Measurements from ENCODE around the gene PRKN.

The PRKN gene

DNA sequence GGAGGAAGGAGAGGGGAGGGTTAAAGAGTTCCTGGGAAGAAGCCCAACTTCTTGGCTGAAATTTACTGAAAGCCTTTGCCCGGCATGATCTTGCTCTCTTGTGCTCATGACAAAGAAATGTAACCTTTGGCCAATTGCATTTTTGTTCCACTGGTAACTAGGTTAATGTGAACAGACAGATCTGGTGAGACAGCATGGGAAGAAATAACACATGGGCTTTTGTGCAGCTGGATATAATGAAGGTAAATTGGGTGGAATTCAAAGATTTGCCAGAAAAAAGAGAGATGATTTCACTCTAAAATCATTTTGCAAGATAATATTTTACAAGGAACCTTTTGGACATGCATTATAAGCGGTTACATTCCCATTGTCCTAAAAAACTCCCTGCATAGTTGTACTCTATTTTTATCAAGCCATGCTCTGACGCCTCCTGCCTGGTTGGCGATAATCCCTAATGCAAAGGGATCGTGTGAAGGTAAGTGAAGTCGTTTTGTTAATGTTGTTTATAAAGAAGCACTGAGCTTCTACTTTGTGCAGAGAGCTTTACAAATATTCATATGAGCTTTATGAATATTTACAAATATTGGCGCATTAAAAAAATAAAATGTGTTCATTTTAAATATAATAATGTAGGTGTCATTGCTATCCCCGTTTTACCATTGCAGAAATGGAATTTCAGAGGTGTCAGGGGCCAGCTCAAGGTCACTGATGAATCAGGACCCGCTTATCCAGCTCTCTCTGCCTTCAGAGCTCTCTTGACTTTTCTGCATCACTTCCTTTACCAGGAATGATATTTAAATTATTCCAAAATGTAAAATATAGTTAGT lies 1292.4 kb downstream of the PRKN start:
- peak in 2 of 14 donors; percentile 13 to 57 for DNase-seq

DNA sequence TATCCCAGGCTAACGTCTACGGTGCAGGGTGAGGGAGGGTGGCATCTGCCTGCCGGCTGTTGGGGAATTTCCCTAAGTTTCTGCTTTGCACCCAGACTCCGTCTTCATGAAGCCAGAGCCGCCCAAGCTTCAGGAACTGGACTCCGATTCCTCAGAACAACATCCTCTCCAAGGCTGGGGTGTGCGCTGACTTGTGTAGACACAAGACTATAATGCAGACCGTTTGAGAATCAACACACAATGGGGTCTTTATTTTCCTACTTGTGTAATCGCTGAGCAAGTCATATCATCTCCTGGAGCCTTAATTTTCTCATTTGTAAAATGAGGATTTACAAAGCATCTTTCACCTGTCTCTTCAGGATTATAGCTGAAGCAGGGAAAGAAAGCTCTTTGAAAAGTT lies 1293.2 kb downstream of the PRKN start:
- peak in 3 of 14 donors; percentile 20 to 28 (median 25) for DNase-seq

DNA sequence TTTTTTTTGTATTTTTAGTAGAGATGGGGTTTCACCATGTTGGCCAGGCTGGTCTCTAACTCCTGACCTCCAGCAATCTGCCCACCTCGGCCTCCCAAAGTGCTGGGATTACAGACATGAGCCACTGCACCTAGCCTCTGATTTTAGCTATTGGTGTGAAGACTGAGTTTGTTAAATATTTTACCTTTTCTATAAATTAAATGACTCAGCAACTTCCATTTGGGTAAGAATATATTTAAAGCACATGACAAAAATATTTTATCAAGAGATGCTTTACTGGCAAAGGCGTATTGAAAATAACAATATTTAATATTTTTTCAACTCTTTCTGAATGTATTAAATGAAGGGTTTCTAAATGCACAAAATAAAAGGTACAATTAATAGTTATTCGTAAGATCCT lies 1295.0 kb downstream of the PRKN start:
- DNase-seq: no peak

DNA sequence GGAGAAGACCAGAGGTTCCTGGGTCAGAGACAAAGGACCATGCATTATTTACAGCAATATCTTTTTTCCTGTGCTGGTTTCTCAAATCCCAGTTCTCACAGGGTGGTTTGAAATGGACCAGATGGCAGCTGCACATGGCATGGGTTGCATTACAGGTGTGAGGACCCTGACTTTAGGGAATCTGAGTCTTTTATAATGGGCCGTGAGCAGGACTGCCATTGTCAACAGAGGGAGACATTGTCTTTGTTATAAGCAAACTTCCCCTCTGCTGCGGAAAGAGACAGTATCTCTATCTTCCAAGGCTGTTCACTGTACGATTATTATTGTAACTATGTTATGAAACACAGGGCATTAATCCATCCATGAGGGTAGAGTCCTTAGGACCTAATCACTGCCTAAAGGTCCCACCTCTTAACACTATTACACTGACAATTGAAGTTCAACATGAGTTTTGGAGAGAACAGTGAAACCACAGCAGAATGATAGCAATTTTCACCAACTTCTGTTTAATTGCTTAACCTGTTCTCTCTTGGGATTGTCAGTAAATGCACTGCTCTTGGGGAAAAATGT lies 1297.6 kb downstream of the PRKN start:
- DNase-seq: no peak

DNA sequence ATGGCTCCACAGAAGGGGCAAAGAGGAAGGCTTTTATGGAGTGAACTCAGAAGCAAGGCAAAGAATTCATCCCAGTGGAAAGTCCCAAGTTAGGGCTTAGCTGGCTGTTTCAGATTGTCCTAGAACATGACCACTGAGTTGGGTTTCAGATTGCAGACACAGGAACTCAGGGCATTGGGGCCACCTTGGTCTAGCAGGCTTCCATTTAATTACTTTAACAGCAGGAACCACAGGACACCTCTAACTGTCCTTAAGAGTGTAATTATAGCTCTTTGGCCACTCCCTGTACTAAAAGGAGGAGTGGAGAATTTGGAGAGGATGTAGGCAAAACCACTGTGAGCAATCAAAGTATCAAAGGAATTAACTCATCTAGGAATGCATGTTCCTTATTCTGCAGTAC lies 1303.1 kb downstream of the PRKN start:
- no peak for DNase-seq

DNA sequence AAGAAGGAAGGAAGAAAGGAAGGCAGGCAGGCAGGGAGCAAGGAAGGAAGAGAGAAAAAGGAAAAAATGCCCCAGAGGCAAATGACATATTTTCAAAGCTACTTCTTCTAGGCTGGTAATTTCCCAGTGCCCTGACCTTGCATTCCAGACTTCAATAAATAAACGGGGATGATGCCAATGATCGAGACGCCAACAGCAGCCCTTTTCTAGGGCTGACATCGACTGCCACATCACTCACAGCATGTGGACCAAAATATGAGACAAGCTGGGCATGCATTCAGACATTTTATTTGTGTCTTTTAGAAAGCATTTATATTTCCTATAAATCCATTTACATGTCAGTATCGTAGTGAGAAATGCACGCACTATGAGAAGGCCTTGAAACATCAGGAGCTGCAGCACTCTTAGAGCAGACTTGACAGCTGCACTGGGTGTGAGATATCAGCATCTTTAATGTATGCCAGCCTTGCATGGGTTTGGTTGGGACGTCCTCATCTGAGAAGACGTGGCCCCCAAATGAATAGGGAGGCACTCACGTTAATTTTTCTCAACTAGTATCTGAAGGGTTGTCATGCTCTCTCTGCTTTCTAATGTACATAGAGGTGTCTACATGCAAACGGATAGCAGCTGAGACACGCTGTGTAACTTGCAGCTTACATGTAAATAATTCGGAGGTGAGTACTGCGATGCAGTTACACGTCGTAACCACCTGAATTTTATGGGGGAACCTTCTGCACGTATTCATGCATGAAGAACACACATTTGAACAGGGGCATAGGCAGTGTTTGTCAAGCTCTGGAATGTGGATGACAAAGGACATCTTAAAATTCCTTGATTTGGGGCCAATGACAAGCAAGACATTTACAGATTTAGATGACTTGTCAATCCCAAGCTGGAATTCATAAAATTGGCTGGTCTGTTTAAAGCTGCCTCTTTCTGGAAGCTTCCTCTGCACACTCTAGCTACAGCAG lies 1304.6 kb downstream of the PRKN start:
- no peak for DNase-seq

DNA sequence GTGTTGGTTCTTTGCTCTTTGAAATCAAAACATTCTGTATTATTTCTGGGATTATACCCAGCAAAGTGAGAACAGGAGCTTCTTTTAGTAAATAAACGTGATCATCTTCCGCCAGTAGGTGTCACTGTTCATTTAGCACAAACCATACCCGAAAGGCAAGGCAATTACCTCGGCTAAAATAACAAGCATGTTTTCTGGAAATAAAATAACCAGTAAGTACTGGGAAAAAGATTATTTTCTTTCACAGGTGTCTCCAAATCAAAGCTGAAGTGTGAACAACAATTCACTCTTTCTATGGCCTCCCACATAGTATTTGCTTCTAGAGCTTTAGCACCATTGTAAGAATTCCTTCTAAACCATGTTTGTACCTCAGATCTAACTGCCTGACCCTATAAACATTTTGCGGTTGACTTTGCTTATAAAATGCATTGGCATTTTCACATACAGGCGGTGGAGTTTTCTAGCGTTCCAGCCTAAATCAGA lies 1309.1 kb downstream of the PRKN start:
- DNase-seq: peak in 3 of 14 donors; percentile 5 to 72 (median 67)

DNA sequence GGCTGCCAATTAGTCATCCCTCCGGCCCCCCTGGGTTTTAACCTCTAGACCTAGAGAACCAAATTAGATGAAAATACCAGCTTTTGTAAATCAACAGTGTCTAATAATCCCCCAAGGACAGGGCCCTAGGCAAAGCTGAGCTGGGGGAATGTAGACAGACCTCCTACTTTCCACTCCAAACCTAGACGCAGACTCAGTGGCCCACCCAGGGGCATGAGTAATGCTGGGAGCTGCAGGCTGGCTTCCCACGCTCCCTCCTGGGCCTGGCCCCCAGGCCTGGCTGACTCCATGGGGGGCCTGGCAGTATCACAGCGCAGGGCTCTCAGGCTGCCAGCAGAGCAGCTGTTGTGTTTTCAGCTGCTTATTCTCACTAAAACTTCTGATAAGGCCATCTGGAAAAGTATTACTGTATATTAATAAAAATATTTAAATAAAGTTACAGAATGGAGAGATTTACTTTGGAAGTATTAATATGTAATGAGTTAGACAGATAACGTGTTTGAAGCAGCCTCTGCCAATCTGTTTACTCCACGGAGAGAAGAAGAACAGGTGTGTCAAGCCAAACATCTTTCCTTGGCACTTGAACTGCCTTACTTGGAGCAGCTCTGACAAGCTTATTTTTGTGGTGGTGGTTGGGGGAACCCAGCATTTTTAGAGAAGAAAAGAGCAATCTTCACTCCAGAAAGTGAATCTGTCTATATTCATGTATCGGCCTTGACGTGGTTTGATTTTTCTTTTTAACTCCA lies 1309.7 kb downstream of the PRKN start:
- DNase-seq: peak in 1 of 14 donors; percentile 19

DNA sequence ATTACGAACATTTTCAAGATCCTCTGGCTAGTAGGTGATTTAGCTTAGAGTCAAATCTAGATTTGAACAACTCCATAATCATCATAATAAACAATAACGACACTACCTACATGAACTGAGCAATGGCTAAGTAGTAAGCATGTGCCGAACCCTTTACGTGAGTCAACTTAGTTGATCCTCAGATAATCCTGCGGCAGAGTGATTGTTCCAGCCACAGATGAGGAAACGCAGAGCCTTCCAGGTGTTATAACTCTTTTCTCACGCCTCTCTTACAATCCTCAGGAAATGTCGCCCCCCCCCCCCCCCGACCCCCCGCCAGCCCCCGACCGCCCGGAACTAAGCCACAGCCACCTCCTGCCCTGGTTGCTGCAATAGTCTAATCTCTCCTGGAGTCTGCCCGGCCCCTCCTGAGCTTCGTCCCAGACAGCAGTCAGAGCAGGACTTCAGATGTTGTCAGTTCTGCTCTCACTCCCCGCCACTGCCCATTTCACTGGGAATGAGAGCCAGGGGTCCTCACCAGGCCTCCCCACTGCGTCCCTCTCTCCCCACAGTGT lies 1312.2 kb downstream of the PRKN start:
- DNase-seq: no peak

DNA sequence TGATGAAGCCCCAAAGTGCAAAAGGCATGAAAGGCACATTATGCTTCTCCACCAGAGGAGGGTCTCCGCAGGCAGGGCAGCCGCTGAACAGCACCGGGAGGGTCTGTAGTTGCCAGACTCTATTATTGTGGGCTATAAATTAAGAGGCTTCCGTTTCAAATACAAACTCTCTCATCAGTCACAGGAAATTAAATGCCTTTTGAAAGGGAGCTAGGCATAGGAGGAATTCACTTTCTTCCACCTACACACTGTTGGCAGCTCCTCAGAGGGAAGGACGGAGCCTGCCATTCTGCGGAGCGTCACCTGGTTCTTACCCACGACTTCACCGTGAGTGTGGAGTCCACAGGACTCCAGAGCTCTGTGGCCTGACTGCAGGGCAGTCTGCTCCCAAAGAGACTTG lies 1312.9 kb downstream of the PRKN start:
- peak in 1 of 14 donors; percentile 38 for DNase-seq

DNA sequence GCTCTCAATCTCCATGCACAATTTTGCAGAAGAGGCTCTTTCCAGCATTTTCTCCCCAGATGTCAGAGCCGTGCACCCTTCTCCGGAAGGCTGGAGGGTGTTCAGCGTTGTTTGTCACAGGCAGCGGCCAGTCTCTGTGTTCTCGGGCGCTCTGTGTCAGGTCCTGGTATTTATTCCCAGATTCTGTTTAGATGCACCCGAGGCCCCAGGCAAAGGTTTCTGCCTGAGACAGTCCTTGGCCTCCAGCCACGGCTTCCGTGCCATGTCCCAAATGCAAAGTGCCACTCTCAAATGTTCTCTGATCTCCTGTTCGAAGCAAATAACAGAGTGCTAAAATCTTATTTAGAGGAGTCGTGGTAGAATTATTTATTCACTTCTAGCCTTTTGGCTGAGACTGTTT lies 1313.4 kb downstream of the PRKN start:
- peak in 2 of 14 donors; percentile 11 to 76 for DNase-seq

DNA sequence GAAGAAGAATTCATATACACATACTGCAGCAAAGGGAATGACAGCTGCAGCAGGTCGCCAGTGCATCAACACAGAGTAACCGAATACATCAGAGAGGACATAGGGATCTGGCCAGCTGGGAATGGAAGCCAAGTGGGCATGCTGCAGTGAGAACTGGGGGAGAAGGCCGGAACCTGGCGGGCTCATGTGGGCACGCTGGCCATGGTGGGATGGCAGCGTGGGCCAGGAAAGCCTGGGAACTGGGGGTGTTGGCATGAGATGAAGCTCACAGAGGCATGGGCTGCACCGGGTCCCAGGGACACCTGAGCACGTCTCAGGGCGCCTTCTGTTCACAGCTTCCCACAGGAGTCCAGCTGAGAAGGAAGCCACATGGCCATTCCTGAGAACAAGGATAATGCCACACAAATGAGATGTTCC lies 1314.2 kb downstream of the PRKN start:
- peak in 1 of 14 donors; percentile 82 for DNase-seq

DNA sequence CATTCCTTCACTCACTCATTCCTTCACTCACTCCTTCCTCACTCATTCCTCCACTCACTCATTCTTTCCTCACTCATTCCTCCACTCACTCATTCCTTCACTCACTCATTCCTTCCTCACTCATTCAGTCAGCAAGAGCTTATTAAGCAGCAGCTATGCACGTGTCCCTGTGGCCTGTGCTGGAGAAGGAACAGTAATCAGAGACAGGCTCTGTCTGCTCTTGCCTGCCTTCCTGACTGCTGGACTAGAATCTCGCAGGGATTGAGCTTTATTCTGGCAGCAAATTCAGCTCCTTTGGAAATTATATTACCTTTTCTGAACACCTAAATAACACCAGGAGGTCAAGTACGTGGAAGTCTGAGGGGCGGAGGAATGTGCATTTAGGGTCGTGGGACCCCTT lies 1314.8 kb downstream of the PRKN start:
- DNase-seq: peak in 1 of 14 donors; percentile 30

DNA sequence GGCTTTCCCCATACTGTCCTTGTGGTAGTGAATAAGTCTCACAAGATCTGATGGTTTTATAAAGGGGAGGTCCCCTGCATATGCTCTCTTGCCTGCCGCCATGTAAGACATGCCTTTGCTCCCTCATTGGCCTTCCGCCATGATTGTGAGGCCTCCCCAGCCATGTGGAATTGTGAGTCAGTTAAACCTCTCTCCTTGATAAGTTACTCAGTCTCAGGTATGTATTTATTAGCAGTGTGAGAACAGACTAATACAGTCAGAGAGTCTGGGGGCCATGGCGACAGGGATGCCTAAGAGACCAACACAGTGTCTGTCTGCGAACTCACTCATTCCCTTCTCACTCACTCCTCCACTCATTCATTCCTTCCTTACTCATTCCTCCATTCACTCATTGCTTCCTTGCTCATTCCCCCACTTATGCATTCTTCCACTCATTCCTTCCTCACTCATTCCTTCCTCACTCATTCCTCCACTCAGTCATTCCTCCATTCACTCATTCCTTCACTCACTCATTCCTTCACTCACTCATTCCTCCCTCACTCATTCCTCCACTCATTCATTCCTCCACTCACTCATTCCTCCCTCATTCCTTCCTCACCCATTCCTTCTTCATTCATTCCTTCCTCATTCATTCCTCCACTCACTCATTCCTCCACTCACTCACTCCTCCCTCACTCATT lies 1316.2 kb downstream of the PRKN start:
- DNase-seq: no peak

DNA sequence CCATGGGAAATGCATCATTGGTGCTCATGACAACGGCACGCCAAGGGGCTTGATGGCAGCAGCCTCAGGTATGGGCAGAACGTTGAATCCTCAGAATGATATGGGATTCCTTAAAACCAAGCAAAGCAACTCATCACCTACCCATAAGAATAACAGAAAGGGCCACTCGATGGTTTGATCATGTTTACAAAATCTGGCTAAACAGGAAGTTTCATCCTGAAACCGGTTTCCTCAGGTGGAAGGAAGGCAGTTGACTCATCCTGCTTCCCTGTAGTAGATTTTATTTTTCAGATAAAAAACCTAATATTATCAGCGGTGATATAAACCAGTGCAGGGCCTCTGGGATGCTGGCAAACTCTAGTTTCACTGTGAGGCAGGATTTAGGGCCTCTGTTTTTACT lies 1316.8 kb downstream of the PRKN start:
- no peak for DNase-seq

DNA sequence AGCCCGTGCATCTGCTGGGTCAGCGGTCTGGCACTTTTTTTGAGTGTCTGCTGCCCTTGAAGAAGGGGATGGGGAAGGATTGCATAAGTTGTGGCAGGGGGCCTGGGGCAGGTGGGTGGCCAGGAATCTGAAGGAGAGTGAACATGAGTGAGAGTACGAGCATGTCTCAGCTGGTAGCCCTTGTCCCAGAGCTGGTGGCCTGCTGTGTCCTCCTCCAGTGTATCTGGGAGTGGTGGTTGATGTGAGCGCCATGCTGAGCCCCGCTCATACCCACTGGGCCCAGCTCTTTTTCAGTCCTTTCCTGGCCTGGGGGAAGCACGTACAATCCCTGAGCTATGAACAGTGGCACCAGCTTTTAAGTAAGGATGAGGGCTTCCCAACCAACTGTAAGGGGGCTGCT lies 1317.5 kb downstream of the PRKN start:
- no peak for DNase-seq

DNA sequence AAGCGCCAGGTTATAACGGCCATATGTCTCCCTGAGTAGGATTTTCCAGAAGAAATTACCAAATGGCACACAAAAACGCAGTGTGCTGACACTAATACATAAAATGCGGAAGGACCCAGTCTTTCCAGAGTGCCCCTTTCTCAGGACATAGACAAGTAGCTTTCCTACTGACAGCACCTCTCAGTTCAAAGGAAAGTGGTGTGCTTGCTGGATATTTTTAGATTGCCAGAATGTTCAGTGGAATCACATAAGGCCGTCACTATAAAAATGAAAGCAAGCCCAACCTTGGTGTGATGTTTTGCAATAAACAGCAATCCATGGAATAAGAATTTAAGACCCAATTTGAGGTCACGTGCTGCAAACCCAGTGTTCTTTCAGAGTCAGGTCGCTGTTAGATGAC lies 1318.2 kb downstream of the PRKN start:
- DNase-seq: peak in 1 of 14 donors; percentile 18

DNA sequence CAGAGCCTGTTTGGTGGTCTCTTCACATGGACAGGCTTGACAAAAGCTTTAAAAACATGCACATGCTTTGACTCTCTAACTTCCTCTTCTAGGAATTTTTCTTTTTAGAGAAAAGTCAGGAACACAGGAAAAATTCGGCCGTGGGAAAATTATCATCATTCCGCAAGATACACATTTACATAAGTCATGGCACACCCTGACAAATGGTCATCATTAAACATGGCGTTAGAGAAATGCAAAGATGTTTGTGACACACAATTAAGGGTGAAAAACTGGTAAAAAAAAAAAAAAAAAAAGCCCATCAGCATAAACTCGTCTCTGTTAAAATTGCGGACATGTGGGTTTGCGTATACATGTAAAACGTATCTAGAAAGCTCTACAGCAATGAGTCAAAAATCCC lies 1319.5 kb downstream of the PRKN start:
- no peak for DNase-seq

DNA sequence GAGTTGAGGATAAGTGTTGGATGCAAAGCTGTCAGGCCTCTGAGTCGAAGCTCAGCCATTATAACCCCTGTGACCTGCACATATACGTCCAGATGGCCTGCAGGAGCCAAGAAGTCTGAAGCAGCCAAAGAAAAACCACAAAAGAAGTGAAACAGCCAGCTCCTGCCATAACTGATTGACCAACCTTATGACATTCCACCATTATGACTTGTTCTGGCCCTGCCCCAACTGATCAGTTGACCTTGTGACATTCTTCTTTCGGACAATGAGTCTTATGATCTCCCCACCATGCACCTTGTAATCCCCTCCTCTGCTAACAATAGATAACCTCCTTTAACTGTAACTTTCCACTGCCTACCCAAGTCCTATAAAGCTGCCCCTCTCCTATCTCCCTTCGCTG lies 1320.0 kb downstream of the PRKN start:
- DNase-seq: no peak

DNA sequence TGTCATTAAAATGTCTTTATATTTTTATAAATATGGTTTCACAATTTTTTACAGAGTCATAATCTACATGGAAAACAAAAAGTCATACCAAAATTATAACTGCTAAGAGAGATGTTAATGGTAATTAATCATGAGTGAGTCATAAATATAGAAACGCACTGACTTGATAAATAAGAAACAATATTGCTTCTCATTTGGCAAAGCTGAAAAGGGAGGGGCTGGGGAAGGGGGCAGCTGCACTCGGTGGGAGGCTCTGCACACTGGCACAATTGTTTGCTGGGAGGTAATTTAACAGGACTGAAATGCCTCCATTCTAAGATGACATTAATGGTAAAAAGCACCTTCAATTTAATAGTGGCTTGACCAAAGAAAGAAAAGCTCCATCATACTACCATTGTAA lies 1320.5 kb downstream of the PRKN start:
- DNase-seq: no peak

DNA sequence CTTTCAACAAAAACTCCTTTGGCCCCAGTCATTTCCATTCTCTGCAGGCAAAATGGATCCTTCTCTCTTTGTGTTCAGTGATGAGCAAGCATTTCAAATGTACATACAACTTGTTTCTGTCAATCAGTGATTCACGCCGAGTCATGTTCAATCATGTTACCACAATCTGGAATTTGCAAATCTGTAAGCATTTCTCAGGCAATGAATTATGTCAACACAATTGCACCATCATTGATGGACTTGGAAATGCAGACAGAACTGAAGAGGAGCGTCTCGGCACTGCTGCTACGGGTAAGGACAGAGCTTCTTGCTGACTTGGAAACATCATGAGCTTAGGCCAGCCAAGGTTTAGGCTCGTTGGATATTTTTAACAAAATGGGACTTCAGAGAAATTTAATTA lies 1320.9 kb downstream of the PRKN start:
- no peak for DNase-seq
